Kidney (tissue), 14 donors: ENCODE data around the gene SOSTDC1. TPM values are rescaled to one million over a fixed set of nuclear protein-coding genes. Genes with fewer than 3 reads are reported as not detected.

Experiments used
- DNase-seq, 5 donors: peaks; one replicate each; pipeline ENCODE4 v3.0.0-alpha.2; 2013 to 2020
- FAIRE-seq: peaks from 2 replicates; lab custom pipeline; 2012; peaks lifted over from hg19 to GRCh38; lab: Jason Lieb, UNC
- H3K27ac ChIP-seq, 2 donors: one replicate each; pipeline ENCODE4 v1.7.0; 2013; ENCODE audit warnings: low read depth in 2 of 2, low read length in 2 of 2, inconsistent platforms in 1 of 2
- H3K27me3 ChIP-seq: one replicate; pipeline ENCODE4 v1.7.1; 2013; ENCODE audit warnings: low read length, inconsistent platforms; ENCODE audit not compliant: control insufficient read depth, insufficient read depth
- H3K36me3 ChIP-seq, 3 donors: one replicate each; pipeline versions ENCODE4 v1.7.0 to v1.7.1; 2013; ENCODE audit warnings: low read length in 3 of 3, control low read depth in 1 of 3, inconsistent platforms in 1 of 3; ENCODE audit not compliant: insufficient read depth in 3 of 3, control insufficient read depth in 2 of 3
- H3K4me1 ChIP-seq, 3 donors: one replicate each; pipeline versions ENCODE4 v1.7.0 to v1.7.1; 2013; ENCODE audit warnings: low read length in 3 of 3, inconsistent platforms in 1 of 3, low read depth in 1 of 3; ENCODE audit not compliant: control insufficient read depth in 2 of 3, insufficient read depth in 2 of 3
- H3K4me3 ChIP-seq, 3 donors: one replicate each; pipeline versions ENCODE4 v1.7.0 to v1.8.1; 2013; ENCODE audit warnings: low read length in 3 of 3, control low read depth in 1 of 3, inconsistent platforms in 1 of 3
- H3K9ac ChIP-seq, 3 donors: one replicate each; pipeline versions ENCODE4 v1.7.0 to v1.7.1; 2013; ENCODE audit warnings: low read length in 3 of 3, control low read depth in 1 of 3, inconsistent platforms in 1 of 3
- H3K9me3 ChIP-seq, 3 donors: one replicate each; pipeline versions ENCODE4 v1.7.0 to v1.7.1; 2013; ENCODE audit warnings: low read length in 3 of 3, control low read depth in 1 of 3, inconsistent platforms in 1 of 3; ENCODE audit not compliant: control insufficient read depth in 2 of 3, insufficient read depth in 1 of 3
- intact Hi-C: fragments of 100-400 bp; cut with DNase I; formaldehyde crosslinking; loops from one replicate; pipeline ENCODE4 v1.11.1; 2022
- polyA plus RNA-seq: library from polyadenylated mRNA; stranded (reverse); fragments of 350-450 nt; fragmentation: Illumina TruSeq; extraction: RNeasy Lipid Tissue Mini Kit (QIAGEN cat#74804); gene quantifications from one replicate; pipeline ENCODE4 v1.2.3, GENCODE V29; 2014; ENCODE audit warnings: low read depth, low replicate concordance; ENCODE audit not compliant: insufficient read depth
- total RNA-seq: library from RNA; stranded (reverse); fragmentation: NEBNext Ultra II Directional; extraction: Animal tissue kit (Norgen Biotek cat#: 25700); gene quantifications from one replicate; pipeline ENCODE4 v1.2.1, GENCODE V29; 2021
- TF ChIP-seq, protein P1 (sequence below): IDR thresholded peaks from 3 replicates; pipeline ENCODE4 v1.5.1; 2012; ENCODE audit warnings: mild to moderate bottlenecking, moderate library complexity, borderline replicate concordance; ENCODE audit not compliant: insufficient read depth; ENCODE audit errors: extremely low read depth
- donor health status: control.
- donor health status: control.
- donor health status: control.
- donor health status: control.
- donor health status: control.
- donor health status: DM: yes; HTN: yes; CAD: no.
- donor health status: Normal renal cell carcinoma (clear cell type).

SOSTDC1 gene
- total and polyA plus RNA-seq, 2 donors from 2014 or later: 13.3 to 13.4 TPM

DNA sequence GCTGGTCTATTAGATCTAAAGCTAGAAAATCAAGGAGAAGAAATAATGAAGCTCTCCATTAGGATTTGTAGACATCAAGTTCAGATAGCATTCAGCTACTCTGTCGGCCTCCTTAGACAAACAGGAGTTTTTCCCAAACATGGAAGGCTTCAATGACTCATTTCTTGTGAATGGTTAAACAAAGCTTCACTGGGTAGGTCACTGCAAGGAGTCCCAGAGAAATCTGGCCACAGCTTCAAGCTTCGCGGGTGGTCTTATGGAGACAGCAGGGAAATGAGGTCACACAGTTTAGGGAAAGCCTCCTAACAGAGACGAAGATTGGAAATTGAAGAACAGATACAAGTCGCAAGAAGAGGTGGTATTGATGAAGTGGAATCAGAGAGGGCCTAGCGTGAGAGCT is 38.5 kb upstream of the SOSTDC1 start:
- Histone ChIP-seq H3K9me3 (no peaks in the 10 kb centered on the region), H3K4me1 (no peaks in the 10 kb centered on the region), H3K36me3 (no peaks in the 10 kb centered on the region), H3K27ac (no peak overlapping the region), H3K9ac (no peak overlapping the region), H3K27me3 (no peaks in the 10 kb centered on the region), H3K4me3 (no peak overlapping the region)
- no peak for DNase-seq
- FAIRE-seq: no peak
- TF ChIP-seq, protein P1, sequence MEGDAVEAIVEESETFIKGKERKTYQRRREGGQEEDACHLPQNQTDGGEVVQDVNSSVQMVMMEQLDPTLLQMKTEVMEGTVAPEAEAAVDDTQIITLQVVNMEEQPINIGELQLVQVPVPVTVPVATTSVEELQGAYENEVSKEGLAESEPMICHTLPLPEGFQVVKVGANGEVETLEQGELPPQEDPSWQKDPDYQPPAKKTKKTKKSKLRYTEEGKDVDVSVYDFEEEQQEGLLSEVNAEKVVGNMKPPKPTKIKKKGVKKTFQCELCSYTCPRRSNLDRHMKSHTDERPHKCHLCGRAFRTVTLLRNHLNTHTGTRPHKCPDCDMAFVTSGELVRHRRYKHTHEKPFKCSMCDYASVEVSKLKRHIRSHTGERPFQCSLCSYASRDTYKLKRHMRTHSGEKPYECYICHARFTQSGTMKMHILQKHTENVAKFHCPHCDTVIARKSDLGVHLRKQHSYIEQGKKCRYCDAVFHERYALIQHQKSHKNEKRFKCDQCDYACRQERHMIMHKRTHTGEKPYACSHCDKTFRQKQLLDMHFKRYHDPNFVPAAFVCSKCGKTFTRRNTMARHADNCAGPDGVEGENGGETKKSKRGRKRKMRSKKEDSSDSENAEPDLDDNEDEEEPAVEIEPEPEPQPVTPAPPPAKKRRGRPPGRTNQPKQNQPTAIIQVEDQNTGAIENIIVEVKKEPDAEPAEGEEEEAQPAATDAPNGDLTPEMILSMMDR: no peak
- intact Hi-C loops: no loop called here

DNA sequence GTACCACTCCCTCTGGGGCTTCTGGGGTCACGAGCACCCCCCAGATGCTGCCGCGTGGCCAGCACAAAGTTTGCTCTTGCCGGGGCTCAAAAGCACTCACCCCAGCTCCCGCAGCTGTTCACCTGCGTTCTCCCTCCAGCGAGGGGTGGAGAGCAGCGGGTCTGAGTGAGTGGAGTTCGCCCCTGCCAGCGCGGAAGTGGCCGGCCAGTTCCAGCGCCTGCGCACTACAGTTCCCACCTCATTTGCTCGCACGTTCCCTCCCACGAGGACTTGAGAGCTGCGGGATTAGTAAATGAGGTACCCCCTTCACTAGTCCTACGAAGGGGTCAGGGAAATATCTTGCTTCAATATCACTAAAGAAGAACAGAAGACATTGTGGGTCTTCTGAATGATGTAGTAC is 36.8 kb upstream of the SOSTDC1 start:
- Histone ChIP-seq H3K27me3 (no peaks in the 10 kb centered on the region), H3K36me3 (no peaks in the 10 kb centered on the region), H3K9ac (no peak overlapping the region), H3K4me3 (no peak overlapping the region), H3K4me1 (no peaks in the 10 kb centered on the region), H3K9me3 (no peaks in the 10 kb centered on the region), H3K27ac (no peak overlapping the region)
- intact Hi-C loops: no loop called here
- no peak for FAIRE-seq
- DNase-seq: no peak
- TF ChIP-seq, protein P1: no peak

DNA sequence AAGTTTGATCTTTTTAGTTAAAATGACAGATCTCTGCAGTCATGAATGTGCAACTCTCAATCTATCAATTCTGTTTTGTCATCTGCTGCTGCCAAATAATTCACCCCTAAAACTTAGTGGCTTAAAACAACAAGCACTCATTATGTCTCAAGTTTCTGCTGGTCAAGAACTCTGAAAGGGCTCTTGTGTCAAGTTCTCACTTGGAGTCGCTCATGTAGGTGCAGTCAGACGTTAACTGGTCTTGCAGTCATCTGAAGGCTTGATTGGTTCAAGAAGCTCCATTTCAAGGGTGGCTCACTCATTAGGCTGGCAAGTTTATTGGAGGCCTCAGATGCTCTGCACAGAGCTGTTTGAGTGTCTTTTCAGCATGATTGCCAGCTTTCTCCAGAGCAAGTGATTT is 32.6 kb upstream of the SOSTDC1 start:
- Histone ChIP-seq H3K9ac (no peak overlapping the region), H3K36me3 (no peaks in the 10 kb centered on the region), H3K4me3 (no peak overlapping the region), H3K27ac (no peak overlapping the region), H3K9me3 (no peaks in the 10 kb centered on the region), H3K27me3 (no peaks in the 10 kb centered on the region), H3K4me1 (no peaks in the 10 kb centered on the region)
- TF ChIP-seq, protein P1: no peak
- intact Hi-C loops: no loop called here
- FAIRE-seq: no peak
- peak in 2 of 5 donors; percentile 29 to 35 for DNase-seq
